Heart left ventricle (tissue), 16 donors: Measurements from ENCODE around the gene STK33. TPM values are rescaled to one million over a fixed set of nuclear protein-coding genes. Genes with fewer than 3 reads are reported as not detected.

ENCODE experiments used
- ATAC-seq, 4 donors: fragments of 200-7000 bp; cut with Tn5 transposase; one replicate each; pipeline ENCODE4 v1.9.1; 2020 to 2022; ENCODE audit warnings: moderate library complexity in 4 of 4, mild to moderate bottlenecking in 3 of 4, moderate number of reproducible peaks in 1 of 4
- DNase-seq, 5 donors: peaks; one replicate each; pipeline ENCODE4 v3.0.0-alpha.2; 2020
- H3K27ac ChIP-seq, 12 donors: fragments of 200-600 bp; sonication (generic) in 4 of 12; one replicate each; pipeline versions ENCODE4 v1.5.0 to v1.8.0; 2016 to 2022; ENCODE audit warnings: mild to moderate bottlenecking in 2 of 12
- H3K27me3 ChIP-seq, 9 donors: fragments of 200-600 bp; sonication (generic) in 2 of 9; one replicate each; pipeline versions ENCODE4 v1.5.1 to v1.8.0; 2016 to 2022; ENCODE audit warnings: mild to moderate bottlenecking in 3 of 9
- H3K36me3 ChIP-seq, 9 donors: fragments of 200-600 bp; sonication (generic) in 2 of 9; one replicate each; pipeline versions ENCODE4 v1.5.0 to v1.8.0; 2018 to 2022; ENCODE audit warnings: mild to moderate bottlenecking in 2 of 9
- H3K4me1 ChIP-seq, 12 donors: fragments of 200-600 bp; sonication (generic) in 4 of 12; one replicate each; pipeline versions ENCODE4 v1.5.0 to v1.8.0; 2016 to 2022; ENCODE audit warnings: mild to moderate bottlenecking in 3 of 12
- H3K4me3 ChIP-seq, 12 donors: fragments of 200-600 bp; sonication (generic) in 4 of 12; one replicate each; pipeline versions ENCODE4 v1.5.0 to v1.8.0; 2017 to 2022; ENCODE audit warnings: mild to moderate bottlenecking in 9 of 12, moderate library complexity in 4 of 12
- H3K9me3 ChIP-seq, 12 donors: fragments of 200-600 bp; sonication (generic) in 4 of 12; one replicate each; pipeline versions ENCODE4 v1.5.0 to v1.8.0; 2016 to 2022; ENCODE audit warnings: mild to moderate bottlenecking in 1 of 12
- CTCF ChIP-seq, 12 donors: fragments of 200-600 bp; sonication (generic) in 4 of 12; IDR thresholded peaks; one replicate each; pipeline versions ENCODE4 v1.5.0 to v1.8.0; 2018 to 2022; ENCODE audit warnings: antibody characterized with exemption in 12 of 12, mild to moderate bottlenecking in 5 of 12
- POLR2A ChIP-seq, 2 donors: fragments of 450-650 bp; IDR thresholded peaks; one replicate each; pipeline ENCODE4 v1.6.1; 2017; ENCODE audit warnings: antibody characterized with exemption in 2 of 2, mild to moderate bottlenecking in 2 of 2, moderate library complexity in 2 of 2
- WGBS, 4 donors: extraction: QIAGEN DNeasy Blood & Tissue Kit in 2 of 4; methylation state at CpG; one replicate each; pipeline versions ENCODE4 v1.1.5 to v1.1.7; 2013 to 2018; 5-methylcytosine and 5-hydroxymethylcytosine counted together
- intact Hi-C, 10 donors: fragments of 100-400 bp; cut with DNase I; formaldehyde crosslinking; loops; one replicate each; pipeline versions ENCODE4 v1.11.1 to v1.14.2; 2022
- long read RNA-seq, 3 donors: library from polyadenylated mRNA; unstranded; transcript quantifications; one replicate each; pipeline ENCODE4 v2.0.0, GENCODE V29; 2020 to 2021
- polyA plus RNA-seq, 2 donors: library from polyadenylated mRNA; stranded (reverse); fragments of 200-250 nt; gene quantifications; one replicate each; pipeline ENCODE4 v1.2.3, GENCODE V29; 2013
- total RNA-seq, 9 donors: library from RNA; depleted of rRNA in 2 of 9; stranded (reverse); fragments of >200 nt in 2 of 9; fragmentation: NEBNext Ultra II Directional in 3 of 9; extraction: Animal tissue kit (Norgen Biotek cat#: 25700) in 3 of 9; gene quantifications; one replicate each; pipeline versions ENCODE4 v1.1.0 to v1.2.4, GENCODE V29; 2016 to 2023
- donor health status: ischemic (EF 13 %, LVEDD 7.1; RV severe dilation, severe dysfunction).
- donor health status: healthy with polysubstance abuse.
- donor health status: DM: no; HTN: yes; CAD: no.
- donor health status: DM: no; HTN: no; CAD: no.
- donor health status: ischemic (EF 25% LVEDD 6.9; RV normal size, moderate dysfunction).
- donor health status: ischemic (EF 25% LVEDD 5.7; RV mildly dilated, moderate dysfunction).
- donor health status: healthy.
- donor health status: DM: yes; HTN: yes; CAD: no.
- donor health status: ischemic (EF 35%, LVEDD 5.7; RV mildly dilated, moderate dysfunction).
- donor health status: nonischemic (EF 11% LVEDD 7.7; RV severe dilation, severe dysfunction).
- donor health status: DM: yes; HTN: yes; CAD: no.
- donor health status: PGD.
- donor health status: ischemic (EF 29% LVEDD 5.4; RV normal size, mild dysfunction).
- donor health status: nonischemic (EF 23%, LVEDD 6.1; RV moderate dilation, normal function).

The STK33 gene
- total RNA-seq = 10 to 100 TPM; 18.0 to 41.5 (median 31.0) TPM
- 10 to 100 TPM in 1 of 2 donors, 1 to 10 TPM in 1; 9.9 to 15.7 TPM for polyA plus RNA-seq
- long read RNA-seq, donor 1, partial matches to known transcripts = 6 of 24 reads
- long read RNA-seq, donor 1, other reads (novel, unspliced or antisense) = 17 of 24 reads
- long read RNA-seq, donor 2, partial matches to known transcripts = 2 of 54 reads
- long read RNA-seq, donor 2, other reads (novel, unspliced or antisense) = 50 of 54 reads
- long read RNA-seq, donor 3, partial matches to known transcripts = 3 of 11 reads
- long read RNA-seq, donor 3, other reads (novel, unspliced or antisense) = 8 of 11 reads

- peaks cover 0 to 15% (median 0%) of the 10 kb centered on the region in 12 donors for H3K4me1 ChIP-seq
- H3K27ac ChIP-seq = peak within 1 kb of the TSS; percentile 9 to 75 (median 60)
- H3K9me3 ChIP-seq = no peaks in the 10 kb centered on the region
- TF ChIP-seq CTCF (IDR thresholded peaks at IDR 0.05) (no peak), POLR2A (IDR thresholded peaks at IDR 0.05) (no peak)
- peak; percentile 82 to 97 (median 96) for ATAC-seq
- 5 to 9% (median 6%) methylated on average over 26 to 55 of the region's 55 CpGs for WGBS, 4 donors
- peak within 1 kb of the TSS; percentile 36 to 79 (median 65) for H3K4me3 ChIP-seq
- peaks cover 4 to 37% (median 8%) of the 10 kb centered on the region in 9 donors for H3K27me3 ChIP-seq
- DNase-seq = peak; percentile 68 to 81 (median 74)
- intact Hi-C loops = loop anchor here in 1 of 10 donors (10.0 kb wide), 1 partner anchor 211 kb away; no protein-coding TSS in a partner anchor
- H3K36me3 ChIP-seq = no peaks in the 10 kb centered on the region
Measured at GRCh38 chr11:8593935-8594909, at the start of gene STK33. Gene STK33 (minus strand): TSS chr11:8594228. CDS start chr11:8474905, 119,323 bp downstream.

- H3K36me3 ChIP-seq = peaks cover 0 to 93% (median 43%) of the 10 kb centered on the region in 9 donors
Measured at GRCh38 chr11:8642196-8642841, 48.3 kb upstream of the STK33 start.

GRCh38 chr11:8641332-8641731, 47.3 kb upstream of the STK33 start:
- Histone ChIP-seq H3K27ac (no peak overlapping the region), H3K4me1 (no peaks in the 10 kb centered on the region), H3K9me3 (peaks cover 0 to 5% (median 0%) of the 10 kb centered on the region in 12 donors), H3K27me3 (no peaks in the 10 kb centered on the region), H3K4me3 (no peak overlapping the region), H3K36me3 (peaks cover 0 to 92% (median 41%) of the 10 kb centered on the region in 9 donors)
- no peak for DNase-seq
- no peak for ATAC-seq
- TF ChIP-seq CTCF (IDR thresholded peaks at IDR 0.05) = no peak
- WGBS, 4 donors = 88 to 98% (median 96%) methylated on average over 2 of the region's 2 CpGs
- intact Hi-C loops = no loop called here

More at GRCh38 chr11:8642196-8642841, 48.3 kb upstream of the STK33 start:
- DNase-seq (no peak), ATAC-seq (no peak)
- no peaks in the 10 kb centered on the region for H3K27me3 ChIP-seq
- H3K4me3 ChIP-seq = no peak overlapping the region
- no peak overlapping the region for H3K27ac ChIP-seq
- H3K4me1 ChIP-seq = no peaks in the 10 kb centered on the region
- no peaks in the 10 kb centered on the region for H3K9me3 ChIP-seq
- no peak for TF ChIP-seq CTCF (IDR thresholded peaks at IDR 0.05)
- TF ChIP-seq POLR2A (IDR thresholded peaks at IDR 0.05) = no peak
- intact Hi-C loops = no loop called here
- 72 to 87% (median 78%) methylated on average over 5 of the region's 5 CpGs for WGBS, 4 donors
